Activated CD8-positive, alpha-beta memory T cell treated with anti-CD3 and anti-CD28 coated beads for 1 hour (primary cell): ENCODE measurements around the gene CHRNB4.
"Not testable (repeated sequence)": the region's sequence is repeated elsewhere in the genome, so short reads cannot be mapped to it uniquely, and the experiment has no call there.

Source experiments
- DNase-seq, 2 donors: peaks; one replicate each; pipeline ENCODE4 v3.0.0-alpha.2; 2020; ENCODE audit warnings: low read depth in 1 of 2; ENCODE audit errors: extremely low read depth in 1 of 2

The CHRNB4 gene

DNA sequence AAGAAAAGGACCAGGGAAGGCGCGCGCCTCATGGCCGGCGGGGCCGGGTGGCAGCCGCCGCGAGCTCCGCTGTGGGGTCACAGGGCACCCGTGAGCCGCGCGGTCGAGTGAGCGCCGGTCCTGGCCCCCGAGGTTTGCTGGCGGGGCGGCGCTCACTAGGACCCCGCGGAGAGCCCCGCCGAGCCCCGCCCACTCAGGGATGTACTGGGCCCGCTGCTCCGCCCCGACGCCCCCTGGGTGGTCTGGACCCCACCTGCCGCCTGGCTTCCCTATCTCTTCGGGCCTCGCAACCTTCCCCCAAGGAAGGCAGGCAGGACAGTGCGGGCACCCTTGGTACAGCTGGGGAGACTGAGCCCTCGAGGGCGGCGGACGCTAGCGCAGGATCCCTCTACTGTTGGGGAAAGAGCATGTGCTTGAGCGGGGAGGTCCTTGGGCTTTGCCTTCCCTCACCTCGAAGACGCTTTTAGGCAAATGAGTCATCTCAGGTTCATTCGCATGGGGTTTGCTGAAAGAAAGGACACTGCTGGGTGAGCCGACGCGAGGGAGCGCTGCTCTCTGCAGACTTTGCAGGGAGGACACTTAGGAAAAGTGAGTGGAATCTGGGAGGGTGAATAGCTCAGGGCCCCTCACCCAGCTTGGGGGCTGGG is at the start of gene CHRNB4:
TSS of gene CHRNB4 (minus strand) at position 109 of the 647 bp plus-strand sequence. CDS start at position 32, 77 bp downstream.
- no peak for DNase-seq

GRCh38 chr15:78689626-78690025 is 48.6 kb upstream of the CHRNB4 start:
- DNase-seq = no peak

GRCh38 chr15:78685925-78686324 is 44.9 kb upstream of the CHRNB4 start:
- DNase-seq = no peak

GRCh38 chr15:78685159-78685921 is 44.3 kb upstream of the CHRNB4 start:
- no peak for DNase-seq

- no peak for DNase-seq
These were observed 43.6 kb upstream of the CHRNB4 start for GRCh38 chr15:78684657-78685056.

GRCh38 chr15:78683599-78683998 is 42.6 kb upstream of the CHRNB4 start:
- DNase-seq = not testable (repeated sequence)

- no peak for DNase-seq
These were observed 41.8 kb upstream of the CHRNB4 start for GRCh38 chr15:78682693-78683410.

GRCh38 chr15:78682004-78682651 is 41.1 kb upstream of the CHRNB4 start:
- no peak for DNase-seq

GRCh38 chr15:78681281-78682003 is 40.4 kb upstream of the CHRNB4 start:
- no peak for DNase-seq

DNA sequence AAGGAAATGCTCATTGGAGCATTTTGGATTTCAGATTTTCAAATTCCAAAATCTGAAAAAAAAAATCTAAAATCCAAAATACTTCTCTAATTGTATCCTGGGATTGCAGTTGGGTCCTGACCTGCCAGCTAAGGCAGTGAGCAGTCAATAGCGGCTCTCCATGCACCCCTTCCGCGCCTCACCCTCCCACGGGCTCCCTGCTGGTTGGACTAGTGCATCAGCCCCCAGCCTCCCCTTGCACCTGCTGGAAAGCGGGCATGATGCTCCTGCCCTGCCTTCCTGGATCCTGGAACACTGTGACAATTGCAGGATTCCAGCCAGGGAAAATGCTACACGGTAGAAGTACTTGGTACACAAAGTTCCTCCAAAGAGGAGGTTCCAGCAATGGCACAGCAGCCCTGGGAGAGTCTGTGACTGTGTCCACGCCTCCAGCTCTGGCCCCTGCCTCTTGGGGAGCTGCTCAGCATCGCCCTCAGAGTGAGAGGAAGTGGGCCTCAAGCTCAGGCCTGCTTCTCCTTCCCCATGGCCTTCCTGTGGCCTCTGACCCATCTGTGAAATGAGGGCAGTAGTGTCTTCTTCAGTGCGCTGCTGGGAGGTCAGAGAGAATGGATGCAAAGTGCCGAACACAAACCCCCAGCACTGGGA is 39.5 kb upstream of the CHRNB4 start:
- no peak for DNase-seq

- DNase-seq = no peak
These were observed 38.1 kb upstream of the CHRNB4 start for GRCh38 chr15:78679089-78679511.

GRCh38 chr15:78676424-78677110 is 35.6 kb upstream of the CHRNB4 start:
- no peak for DNase-seq

DNA sequence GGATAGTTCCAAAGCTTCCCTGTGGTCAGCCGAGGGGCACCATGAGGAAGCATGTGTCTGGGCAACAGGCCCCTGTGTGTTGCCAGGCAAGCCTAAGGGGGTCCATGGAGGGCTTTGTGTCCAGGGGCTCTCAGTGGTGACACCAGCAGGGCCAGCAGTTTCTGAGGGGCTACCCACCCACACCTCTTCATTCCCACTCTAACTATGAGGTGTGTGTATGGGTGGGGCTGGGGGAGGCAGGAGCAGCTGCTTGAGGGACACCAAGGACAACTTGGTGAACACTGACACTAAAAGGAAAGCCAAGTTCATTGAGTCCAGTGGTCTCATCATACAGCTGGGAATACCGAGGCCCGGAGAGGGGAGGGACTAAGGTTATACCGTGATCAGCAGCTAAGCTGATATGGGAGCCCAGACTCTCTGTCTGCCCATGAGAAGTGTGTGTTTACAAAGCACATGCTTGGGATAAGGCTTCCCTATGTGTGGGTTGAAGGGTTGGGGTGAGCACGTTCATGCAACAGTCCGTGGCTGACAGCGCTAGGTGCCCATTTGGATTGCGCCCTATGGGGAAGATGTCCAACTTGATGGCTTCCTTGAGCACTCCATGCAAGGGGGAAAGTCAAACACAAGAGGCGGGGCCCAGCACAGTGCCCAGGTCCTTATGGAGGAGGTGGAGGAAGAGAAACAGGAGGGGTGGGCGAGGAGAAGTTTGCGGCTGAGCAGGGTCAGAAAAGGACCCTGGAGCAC is 34.8 kb upstream of the CHRNB4 start:
- no peak for DNase-seq

DNA sequence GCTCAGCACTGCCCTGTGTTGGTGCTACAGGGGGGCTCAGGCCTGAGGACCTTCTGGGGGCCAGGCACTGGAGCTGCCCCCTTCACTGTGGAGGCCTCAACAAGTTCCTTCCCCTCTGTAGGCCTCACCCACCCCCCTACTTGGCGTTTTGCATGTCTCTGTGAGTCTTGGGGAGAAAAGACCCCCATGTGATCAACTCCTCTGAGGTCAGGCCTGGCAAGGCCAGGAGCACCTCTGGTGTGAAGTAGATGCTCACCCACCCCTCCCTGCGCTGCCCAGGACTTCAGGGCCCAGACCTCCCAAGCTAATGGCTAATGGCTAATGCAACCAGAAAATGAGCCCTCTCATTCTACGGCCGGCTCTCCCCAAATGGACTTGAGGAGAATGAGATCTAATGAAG is 34.2 kb upstream of the CHRNB4 start:
- DNase-seq = no peak

DNA sequence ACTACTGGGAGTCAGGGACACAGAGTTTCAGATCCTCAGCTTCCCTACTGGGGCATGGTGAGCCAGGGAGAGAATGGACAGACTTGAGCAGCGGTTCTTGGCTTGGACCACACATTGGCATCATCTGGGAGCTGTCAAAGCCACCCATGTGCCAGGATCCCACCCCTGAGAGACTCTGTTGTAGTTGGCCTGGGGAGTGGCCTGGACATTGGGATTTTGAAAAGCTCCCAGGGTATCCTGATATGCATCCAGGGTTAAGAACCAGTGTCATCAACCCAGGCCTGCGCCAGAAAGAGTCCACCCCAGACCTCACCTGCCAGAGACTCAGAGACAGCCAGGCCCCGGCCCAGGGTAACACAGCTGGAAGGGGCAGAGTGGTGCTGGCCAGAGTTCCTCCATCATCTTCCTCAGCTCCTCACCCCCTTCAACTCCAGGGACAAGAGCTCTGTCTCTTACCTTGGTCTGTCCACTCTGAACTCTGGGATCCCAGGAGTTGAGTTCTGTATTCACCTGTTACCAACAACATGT is 33.0 kb upstream of the CHRNB4 start:
- DNase-seq = no peak

DNA sequence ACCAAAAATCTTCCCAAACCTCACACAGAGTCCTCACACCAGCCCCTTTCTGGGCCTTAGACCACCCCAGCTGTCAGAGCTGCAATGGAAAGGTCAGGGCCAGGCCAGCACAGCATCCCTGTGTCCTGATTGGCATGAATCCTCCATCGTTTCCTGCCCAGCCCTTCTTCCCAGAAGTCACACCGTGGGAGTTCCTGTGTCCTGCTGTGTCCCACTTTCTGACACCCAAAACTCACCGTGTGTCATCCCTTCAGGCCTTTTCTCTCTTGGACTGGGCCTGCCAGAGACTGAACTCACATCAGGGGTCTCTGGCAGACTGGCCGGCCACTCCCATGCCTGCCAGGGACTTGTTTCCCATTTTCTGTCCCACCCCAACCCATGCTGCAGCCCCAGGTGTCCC is 32.5 kb upstream of the CHRNB4 start:
- DNase-seq = no peak

GRCh38 chr15:78672285-78673014 is 31.4 kb upstream of the CHRNB4 start:
- DNase-seq = no peak

- no peak for DNase-seq
These were observed 30.7 kb upstream of the CHRNB4 start for GRCh38 chr15:78671626-78672211.
